HS-27A (cell line): ENCODE measurements around the gene MMRN1.

ENCODE experiments used
- DNase-seq: peaks from one replicate; pipeline ENCODE4 v3.0.0-alpha.2; 2012; ENCODE audit warnings: low read depth, missing footprints

The MMRN1 gene

DNA sequence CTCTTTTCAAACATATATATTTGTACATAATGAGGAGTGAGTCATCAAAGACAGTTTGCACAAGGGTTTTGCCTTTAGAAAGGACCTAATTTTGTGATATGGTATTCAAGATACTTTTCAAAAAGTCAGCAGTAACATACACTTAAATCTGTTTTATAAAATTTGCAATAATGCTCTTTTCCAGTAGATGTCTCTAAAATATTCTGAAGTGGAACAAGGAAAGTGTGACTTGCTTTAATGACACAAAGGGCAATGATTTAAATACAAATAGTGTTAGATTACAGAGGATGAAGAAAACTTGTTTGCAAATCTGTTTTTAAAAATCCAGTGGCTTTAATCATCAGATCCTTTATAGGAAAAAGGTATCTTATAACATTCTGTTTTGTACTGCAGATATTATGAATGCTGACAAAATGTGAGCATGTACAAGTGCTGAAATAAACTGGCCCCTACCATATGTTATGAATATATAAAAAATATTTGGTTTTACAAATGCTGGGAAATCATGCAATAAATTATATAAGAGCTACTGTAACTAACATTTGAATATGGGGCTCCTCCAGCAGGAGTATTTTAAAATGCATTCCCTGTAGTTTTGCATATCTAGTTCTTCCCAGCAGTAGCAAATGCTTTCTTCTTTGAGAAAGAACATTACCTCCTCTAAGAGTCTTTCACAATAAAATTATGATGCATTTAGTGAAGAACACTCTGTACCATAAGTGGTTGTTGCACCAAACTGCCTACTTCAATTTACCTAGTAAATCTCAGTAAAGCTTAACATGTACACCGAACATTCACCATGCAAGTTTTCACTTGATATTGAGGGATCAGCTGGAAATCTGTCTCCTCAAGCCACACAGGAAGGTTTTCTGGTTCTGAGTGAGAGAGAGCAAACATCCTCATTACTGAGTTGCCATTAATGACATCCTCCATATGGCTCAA is 20.2 kb downstream of the MMRN1 start:
- no peak for DNase-seq

DNA sequence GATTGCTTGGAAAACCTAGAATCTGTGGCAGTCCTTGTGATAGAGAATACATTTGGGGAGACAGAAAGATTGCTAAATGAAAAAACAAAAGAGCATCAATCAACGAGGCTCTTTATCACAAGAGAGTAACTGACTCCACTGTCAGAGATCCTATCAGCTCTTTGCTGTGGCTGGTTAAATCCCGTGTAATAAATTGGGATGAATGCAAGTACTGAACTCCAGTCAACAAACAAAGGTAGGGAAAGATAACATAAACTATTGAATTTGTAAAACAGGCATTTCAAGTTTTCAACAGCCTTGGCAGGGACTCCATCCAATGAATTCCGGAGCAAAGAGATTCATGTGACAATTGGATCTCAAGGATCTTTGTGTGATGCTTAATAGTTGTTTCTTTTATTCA is 21.3 kb downstream of the MMRN1 start:
- DNase-seq, result no peak

GRCh38 chr4:89922848-89923416 is 28.3 kb downstream of the MMRN1 start:
- DNase-seq, result no peak

DNA sequence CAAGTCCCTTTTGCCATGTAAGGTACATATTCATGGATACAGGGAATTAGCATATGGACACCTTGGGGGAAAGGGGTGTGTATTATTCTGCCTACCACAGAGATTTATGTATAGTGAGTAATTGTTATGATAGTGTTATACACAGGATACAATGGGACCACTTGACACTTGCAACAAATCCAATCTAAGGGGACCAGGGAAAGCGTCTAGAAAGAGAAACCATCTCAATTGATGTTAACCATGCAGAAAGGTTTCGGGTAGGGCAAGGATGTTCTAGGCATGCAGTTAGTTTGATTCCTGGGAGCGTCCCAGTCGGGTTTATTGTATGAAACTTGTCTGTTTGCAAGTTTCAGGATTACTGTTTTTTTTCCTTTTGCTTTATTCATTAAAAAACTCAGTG is 34.2 kb downstream of the MMRN1 start:
- DNase-seq, result no peak

GRCh38 chr4:89929425-89930159 is 34.9 kb downstream of the MMRN1 start:
- no peak for DNase-seq

DNA sequence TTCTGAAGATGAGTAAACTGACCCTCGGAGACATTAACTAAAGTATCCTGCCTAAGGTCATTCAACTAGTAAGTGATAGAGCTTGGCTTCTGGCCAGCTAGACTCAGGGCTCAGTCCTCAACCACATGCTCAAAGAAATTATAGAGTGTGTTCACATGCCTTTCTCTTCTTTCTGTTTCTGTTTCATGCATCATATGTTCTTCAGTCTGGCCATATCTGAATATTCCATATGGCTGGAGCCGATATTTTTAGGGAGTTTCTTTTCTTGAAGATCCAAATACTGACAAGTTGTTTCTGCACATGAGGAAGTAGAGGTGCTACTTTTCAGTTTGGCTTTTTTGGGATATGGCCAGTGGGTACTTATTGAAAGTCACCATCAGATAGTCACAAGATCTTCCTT is 44.9 kb downstream of the MMRN1 start:
- no peak for DNase-seq

GRCh38 chr4:89939994-89940393 is 45.3 kb downstream of the MMRN1 start:
- DNase-seq, result no peak

GRCh38 chr4:89942811-89943210 is 48.2 kb downstream of the MMRN1 start:
- DNase-seq, result no peak

DNA sequence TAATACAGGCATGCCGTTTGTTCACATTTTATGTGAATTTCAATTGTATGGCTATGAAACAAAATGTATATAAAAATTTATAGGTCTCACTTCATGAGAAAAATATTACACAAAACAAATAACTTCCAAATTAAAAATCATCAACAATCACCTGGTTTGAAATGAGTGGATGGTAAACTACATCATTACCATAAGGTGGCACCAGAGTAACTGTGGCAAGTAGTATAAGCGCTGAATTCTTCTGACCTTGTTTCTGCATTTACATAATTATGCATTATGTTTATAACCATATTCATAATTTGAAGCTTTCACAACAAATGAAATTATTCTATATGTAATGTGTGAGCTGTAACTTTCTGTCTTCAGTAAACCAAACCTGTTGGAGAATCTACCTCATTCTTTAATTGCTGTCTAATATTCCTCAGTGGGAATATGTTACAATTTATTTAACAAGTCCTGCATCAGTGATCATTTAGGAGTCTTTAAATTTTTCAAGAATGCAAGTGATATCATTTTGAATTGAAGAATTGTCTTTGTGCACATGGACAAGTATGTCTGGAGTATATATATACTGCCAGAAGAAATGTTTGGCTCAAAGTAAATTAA is 55.2 kb downstream of the MMRN1 start:
- no peak for DNase-seq

GRCh38 chr4:89952458-89952857 is 57.8 kb downstream of the MMRN1 start:
- DNase-seq, result no peak

GRCh38 chr4:89954906-89955695 is 60.4 kb downstream of the MMRN1 start:
- no peak for DNase-seq

DNA sequence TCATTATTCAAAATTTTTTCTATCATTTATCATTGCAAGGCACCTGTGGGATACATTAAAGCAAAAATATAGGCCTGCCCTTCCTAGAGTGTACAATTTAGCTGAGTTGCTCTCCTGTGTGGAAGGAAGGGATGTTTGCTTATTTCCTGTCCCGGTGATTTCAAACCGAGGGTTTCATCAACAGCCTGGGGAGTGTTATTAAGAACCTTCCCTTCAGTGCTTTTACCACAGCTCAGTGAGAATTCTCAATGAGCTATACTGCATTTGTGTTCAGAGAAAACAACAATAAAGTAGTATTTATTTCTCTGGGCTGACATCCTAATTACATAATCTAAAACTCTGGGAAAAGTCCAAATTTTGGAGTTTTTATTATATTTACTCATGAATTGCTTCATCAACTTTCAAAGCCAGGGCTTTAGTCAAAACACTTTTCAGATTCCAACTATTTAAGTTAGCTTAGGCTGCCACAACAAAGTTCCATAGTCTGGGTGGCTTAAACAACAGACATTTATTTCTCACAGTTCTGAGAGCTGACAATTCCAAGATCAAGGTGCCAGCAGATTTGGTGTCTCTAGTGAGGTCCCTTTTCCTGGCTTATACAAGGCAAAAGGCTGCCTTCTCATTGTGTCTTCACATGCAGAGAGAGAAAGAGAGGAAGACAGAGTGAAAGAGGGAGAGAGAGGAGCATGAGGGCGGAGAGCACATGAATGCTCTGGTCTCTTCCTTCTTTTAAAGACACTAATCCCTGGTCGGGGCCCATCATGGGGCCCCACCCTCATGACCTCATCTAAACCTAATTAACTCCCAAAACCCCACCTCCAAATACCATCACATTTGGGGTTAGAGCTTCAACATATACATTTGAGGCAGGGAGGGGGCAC is 62.6 kb downstream of the MMRN1 start:
- no peak for DNase-seq

- no peak for DNase-seq
These were observed 87.2 kb downstream of the MMRN1 start for GRCh38 chr4:89981789-89982334.

DNA sequence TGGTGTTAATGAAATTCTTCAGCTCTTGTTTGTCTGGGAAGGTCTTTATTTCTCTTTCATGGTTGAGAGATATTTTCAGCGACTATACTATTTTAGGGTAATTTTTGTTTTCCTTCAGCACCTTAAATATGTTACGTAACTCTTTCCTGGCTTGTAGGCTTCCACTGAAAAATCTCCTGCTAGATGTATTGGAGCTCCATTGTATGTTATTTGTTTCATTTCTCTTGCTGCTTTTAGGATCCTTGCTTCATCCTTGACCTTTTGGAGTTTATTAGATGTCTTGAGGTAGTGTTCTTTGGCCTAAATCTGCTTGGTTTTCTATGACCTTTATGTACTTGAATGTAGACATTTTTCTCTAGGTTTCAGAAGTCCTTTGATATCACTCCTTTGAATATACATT is 93.6 kb downstream of the MMRN1 start:
- no peak for DNase-seq

DNA sequence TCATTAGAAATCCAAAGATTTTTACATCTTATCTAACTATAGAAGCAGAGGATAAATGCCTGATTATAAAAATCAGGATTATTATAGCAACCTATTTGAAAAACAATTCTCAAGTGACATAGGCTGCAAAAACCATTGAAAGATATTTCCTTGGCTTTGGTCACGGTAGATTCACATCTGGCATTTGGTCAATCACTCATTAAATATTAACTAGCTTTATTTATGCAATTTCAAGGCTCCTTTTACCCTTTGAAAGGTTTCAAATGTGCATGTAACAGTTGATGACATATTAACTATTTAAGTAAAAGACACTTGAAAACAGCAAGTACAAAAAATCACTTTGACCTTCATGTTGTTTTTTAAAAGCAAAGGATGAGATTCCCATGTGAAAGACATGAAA is 98.1 kb downstream of the MMRN1 start:
- no peak for DNase-seq

- no peak for DNase-seq
These were observed 99.7 kb downstream of the MMRN1 start for GRCh38 chr4:89994176-89994873.

DNA sequence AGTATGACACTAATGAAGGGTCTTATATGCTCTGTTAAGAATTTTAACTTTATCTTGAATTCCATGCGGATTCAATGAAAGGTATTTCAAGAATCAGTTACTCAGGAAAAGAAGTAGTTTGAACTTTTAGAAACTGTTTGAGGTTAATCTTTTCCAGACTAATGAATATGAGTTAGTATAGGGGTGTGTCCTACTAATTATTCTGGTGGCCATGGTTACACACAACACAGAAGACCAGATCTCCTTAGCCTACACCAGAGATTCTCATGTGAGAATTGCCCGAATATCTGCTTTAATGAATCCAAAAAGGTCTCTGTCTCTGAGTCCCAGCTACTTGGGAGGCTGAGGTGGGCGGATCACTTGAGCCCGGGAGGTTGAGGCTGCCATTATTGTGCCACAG is 100.4 kb downstream of the MMRN1 start:
- no peak for DNase-seq

GRCh38 chr4:89995814-89996213 is 101.2 kb downstream of the MMRN1 start:
- no peak for DNase-seq

- no peak for DNase-seq
These were observed 102.6 kb downstream of the MMRN1 start for GRCh38 chr4:89997171-89997704.
